ENCODE results near the gene NLGN3.

The NLGN3 gene

DNA sequence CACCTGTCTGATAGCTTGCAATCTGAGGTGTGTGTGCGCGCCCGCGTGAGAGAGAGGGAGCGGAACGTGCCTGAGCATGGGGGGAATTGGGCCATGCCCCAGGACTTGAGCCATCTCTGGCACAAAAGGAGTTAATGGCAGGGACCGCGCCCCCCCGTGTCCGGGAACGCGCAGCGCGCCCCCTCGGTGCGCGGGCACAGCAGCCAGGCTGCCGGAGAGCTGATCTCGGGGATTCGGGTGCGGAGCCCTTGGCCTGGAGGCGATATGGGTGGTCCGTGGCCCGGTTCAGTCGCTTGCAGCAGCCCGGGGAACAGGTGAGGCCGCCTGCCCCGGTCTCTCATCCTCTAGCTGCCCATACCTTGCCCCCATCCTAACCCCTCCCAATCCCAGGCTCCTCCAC, at the start of gene NLGN3:
Gene NLGN3, plus strand, starts transcription at position 191 of the 400 bp plus-strand sequence. CDS start 2,909 bp downstream, outside the sequence.
- TF ChIP-seq GATA3 (IDR thresholded peaks at IDR 0.05; ENCODE audit: low read depth, low read length) = no peak
- TF ChIP-seq GATA2 (IDR thresholded peaks at IDR 0.05; ENCODE audit: low read depth, low read length) = no peak

GRCh38 chrX:71095033-71095432, 49.6 kb upstream of the NLGN3 start:
- no peak for TF ChIP-seq GATA3 (IDR thresholded peaks at IDR 0.05; ENCODE audit: low read depth, low read length)
- no peak for TF ChIP-seq GATA2 (IDR thresholded peaks at IDR 0.05; ENCODE audit: low read depth, low read length)

DNA sequence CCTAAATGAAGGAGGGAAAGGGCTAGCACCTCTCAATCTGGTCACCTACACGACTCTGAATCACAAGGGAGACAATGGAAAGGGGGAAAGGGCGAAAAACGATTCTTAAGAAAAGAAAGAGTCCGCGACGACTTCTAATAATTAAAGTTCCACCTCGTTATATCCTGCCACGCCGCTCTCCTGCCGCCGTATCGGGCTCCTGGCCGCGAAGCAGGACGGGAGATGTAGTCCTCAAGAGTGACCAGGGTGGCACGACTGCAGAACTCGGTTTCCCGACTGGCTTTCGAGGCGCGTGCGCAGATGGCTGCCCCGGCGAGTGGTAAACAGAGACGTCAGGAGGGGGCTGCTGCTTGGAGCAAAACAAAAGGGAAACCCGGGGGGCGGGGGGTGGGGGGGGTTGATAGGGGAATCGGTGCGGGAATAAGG, 49.1 kb upstream of the NLGN3 start, which contains the start of gene FOXO4:
Gene FOXO4, plus strand, starts transcription at position 297 of the 426 bp plus-strand sequence. CDS start 678 bp downstream, outside the sequence.
- TF ChIP-seq GATA2 (IDR thresholded peaks at IDR 0.05; ENCODE audit: low read depth, low read length) = no peak
- no peak for TF ChIP-seq GATA3 (IDR thresholded peaks at IDR 0.05; ENCODE audit: low read depth, low read length)

DNA sequence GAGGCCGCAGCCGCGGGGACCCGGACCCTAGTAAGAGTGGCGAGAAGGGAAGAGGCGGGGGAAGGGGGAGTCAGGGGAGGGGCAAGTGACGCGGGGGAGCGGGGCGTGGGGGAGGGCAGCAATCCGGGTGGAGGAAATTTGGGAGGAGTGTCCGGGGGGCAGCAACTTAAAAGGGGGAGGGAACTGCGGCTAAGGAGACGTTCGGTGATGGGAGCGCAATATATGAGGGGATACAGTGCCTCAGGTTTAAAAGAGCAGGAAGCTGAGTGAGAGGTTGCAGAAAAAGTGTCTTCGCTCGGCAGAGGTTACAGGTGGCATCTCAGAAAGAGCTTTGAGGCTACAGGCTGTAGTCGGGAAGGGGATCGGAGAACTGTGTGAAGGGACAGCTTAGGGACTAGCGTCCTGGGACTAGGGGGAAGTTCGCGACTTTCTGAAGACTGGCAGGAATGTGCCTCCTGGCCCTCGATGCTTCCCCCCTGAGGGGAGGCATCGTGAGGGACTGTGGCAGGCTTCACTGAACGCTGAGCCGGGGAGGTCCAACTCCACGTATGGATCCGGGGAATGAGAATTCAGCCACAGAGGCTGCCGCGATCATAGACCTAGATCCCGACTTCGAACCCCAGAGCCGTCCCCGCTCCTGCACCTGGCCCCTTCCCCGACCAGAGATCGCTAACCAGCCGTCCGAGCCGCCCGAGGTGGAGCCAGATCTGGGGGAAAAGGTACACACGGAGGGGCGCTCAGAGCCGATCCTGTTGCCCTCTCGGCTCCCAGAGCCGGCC, 48.5 kb upstream of the NLGN3 start:
- no peak for TF ChIP-seq GATA2 (IDR thresholded peaks at IDR 0.05; ENCODE audit: low read depth, low read length)
- no peak for TF ChIP-seq GATA3 (IDR thresholded peaks at IDR 0.05; ENCODE audit: low read depth, low read length)

- TF ChIP-seq GATA2 (IDR thresholded peaks at IDR 0.05; ENCODE audit: low read depth, low read length) (no peak), GATA3 (IDR thresholded peaks at IDR 0.05; ENCODE audit: low read depth, low read length) (no peak)
Measured at GRCh38 chrX:71096760-71097032, 47.9 kb upstream of the NLGN3 start.

GRCh38 chrX:71098302-71098701, 46.3 kb upstream of the NLGN3 start:
- TF ChIP-seq GATA3 (IDR thresholded peaks at IDR 0.05; ENCODE audit: low read depth, low read length) (no peak), GATA2 (IDR thresholded peaks at IDR 0.05; ENCODE audit: low read depth, low read length) (no peak)

DNA sequence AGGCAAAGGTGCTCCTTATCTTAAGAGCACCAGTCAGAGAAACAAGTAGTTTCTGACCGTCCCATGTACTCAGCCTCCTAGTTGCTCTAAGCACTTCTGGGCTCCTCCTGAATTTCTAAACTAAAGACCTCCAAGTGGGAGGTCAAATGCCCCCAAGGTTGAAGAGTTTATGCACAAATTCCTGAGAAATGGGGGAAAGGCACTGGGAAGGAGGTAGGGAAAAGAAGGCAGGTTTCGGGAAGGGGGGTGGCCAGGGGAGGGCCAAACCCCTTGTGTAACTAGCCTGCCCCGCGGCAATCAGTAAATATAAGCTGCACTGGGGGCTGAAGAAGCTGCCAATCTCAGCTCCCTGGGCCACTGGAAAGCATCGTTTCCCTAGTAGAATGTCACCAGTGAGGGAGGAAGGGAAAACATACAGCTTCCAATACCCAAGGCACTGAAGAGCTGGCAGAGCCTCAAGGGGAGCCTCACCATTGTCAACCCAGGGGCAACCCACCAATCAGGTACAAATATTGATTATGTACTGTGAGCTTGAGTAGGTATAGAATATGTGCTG, 45.6 kb upstream of the NLGN3 start:
- TF ChIP-seq GATA2 (IDR thresholded peaks at IDR 0.05; ENCODE audit: low read depth, low read length) (no peak), GATA3 (IDR thresholded peaks at IDR 0.05; ENCODE audit: low read depth, low read length) (no peak)

DNA sequence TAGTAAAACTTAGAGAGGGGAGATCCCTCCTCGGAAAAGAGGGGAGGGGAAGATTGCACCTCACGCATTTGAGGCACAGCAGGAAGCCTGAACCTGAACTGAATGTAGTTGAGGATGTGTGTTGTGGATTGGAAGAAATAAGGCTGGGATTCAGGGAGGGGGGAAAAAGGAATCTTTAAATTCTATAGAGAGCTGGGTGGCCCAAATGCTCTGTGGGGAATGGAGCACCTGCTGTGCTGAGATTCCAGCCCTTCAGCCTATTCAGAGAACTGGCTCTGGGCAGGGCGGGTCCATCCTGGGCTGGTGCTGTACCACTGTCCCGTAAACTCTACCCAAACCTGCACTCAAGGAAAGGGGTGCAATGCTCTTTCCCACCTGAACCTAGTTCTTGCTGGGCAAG, 44.9 kb upstream of the NLGN3 start:
- TF ChIP-seq GATA2 (IDR thresholded peaks at IDR 0.05; ENCODE audit: low read depth, low read length) = no peak
- TF ChIP-seq GATA3 (IDR thresholded peaks at IDR 0.05; ENCODE audit: low read depth, low read length) = no peak

GRCh38 chrX:71100581-71101505, 43.8 kb upstream of the NLGN3 start:
- TF ChIP-seq GATA3 (IDR thresholded peaks at IDR 0.05; ENCODE audit: low read depth, low read length) (no peak), GATA2 (IDR thresholded peaks at IDR 0.05; ENCODE audit: low read depth, low read length) (no peak)

DNA sequence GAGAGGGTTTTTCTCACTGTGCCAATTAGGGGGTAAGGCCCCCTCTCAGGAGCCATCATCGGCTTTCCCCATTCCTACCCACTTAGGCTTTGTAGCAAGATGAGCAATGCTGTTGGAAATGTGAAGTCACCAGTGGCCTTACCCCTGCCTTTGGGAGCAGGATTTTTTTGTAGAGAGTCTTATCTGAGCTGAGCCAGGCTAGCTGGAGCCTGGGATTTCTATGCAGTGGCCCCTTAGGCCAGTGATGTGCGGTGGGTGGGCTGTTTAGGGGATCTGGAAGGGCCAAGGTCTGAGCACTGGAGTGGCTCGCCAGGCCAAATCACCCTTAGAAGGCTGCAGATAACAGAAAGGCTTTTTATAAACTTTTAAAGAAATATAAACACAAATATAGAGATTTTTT, 42.3 kb upstream of the NLGN3 start:
- TF ChIP-seq GATA3 (IDR thresholded peaks at IDR 0.05; ENCODE audit: low read depth, low read length) (no peak), GATA2 (IDR thresholded peaks at IDR 0.05; ENCODE audit: low read depth, low read length) (no peak)

GRCh38 chrX:71103110-71103983, 41.3 kb upstream of the NLGN3 start:
- no peak for TF ChIP-seq GATA3 (IDR thresholded peaks at IDR 0.05; ENCODE audit: low read depth, low read length)
- no peak for TF ChIP-seq GATA2 (IDR thresholded peaks at IDR 0.05; ENCODE audit: low read depth, low read length)

- TF ChIP-seq GATA2 (IDR thresholded peaks at IDR 0.05; ENCODE audit: low read depth, low read length) (no peak), GATA3 (IDR thresholded peaks at IDR 0.05; ENCODE audit: low read depth, low read length) (no peak)
Measured at GRCh38 chrX:71105628-71106027, 39.0 kb upstream of the NLGN3 start.

GRCh38 chrX:71106427-71106826, 38.2 kb upstream of the NLGN3 start, which contains the start of gene CXorf65:
CXorf65 (minus strand) TSS chrX:71106740; CDS start chrX:71106556, 184 bp downstream.
- no peak for TF ChIP-seq GATA3 (IDR thresholded peaks at IDR 0.05; ENCODE audit: low read depth, low read length)
- no peak for TF ChIP-seq GATA2 (IDR thresholded peaks at IDR 0.05; ENCODE audit: low read depth, low read length)
